WI38 (cell line): Measurements from ENCODE around the gene MED25.

Source experiments
- H3K4me3 ChIP-seq: 2 replicates; pipeline ENCODE4 v1.5.1; 2011; ENCODE audit warnings: low read depth, mild to moderate bottlenecking, control low read depth, low read length
- CTCF ChIP-seq: IDR thresholded peaks from 2 replicates; pipeline ENCODE4 v1.5.1; 2012; ENCODE audit warnings: low read depth, mild to moderate bottlenecking, control low read depth, low read length

Gene MED25

GRCh38 chr19:49776371-49776764 is 41.7 kb upstream of the MED25 start:
- H3K4me3 ChIP-seq: no peak overlapping the region
- no peak for TF ChIP-seq CTCF

GRCh38 chr19:49779731-49780555 is 38.1 kb upstream of the MED25 start:
- no peak overlapping the region for H3K4me3 ChIP-seq
- TF ChIP-seq CTCF: no peak

- no peak for TF ChIP-seq CTCF
- H3K4me3 ChIP-seq: no peak overlapping the region
Observed at GRCh38 chr19:49780861-49781260, 37.2 kb upstream of the MED25 start.

- no peak overlapping the region for H3K4me3 ChIP-seq
- no peak for TF ChIP-seq CTCF
Observed at GRCh38 chr19:49781394-49781793, 36.7 kb upstream of the MED25 start.

- H3K4me3 ChIP-seq: no peak overlapping the region
- TF ChIP-seq CTCF: no peak
Observed at GRCh38 chr19:49782515-49782914, 35.6 kb upstream of the MED25 start.

- H3K4me3 ChIP-seq: no peak overlapping the region
- TF ChIP-seq CTCF: no peak
Observed at GRCh38 chr19:49786376-49786820, 31.7 kb upstream of the MED25 start.

GRCh38 chr19:49787746-49788145 is 30.3 kb upstream of the MED25 start:
- no peak overlapping the region for H3K4me3 ChIP-seq
- no peak for TF ChIP-seq CTCF
